ENCODE results near the gene SLAMF7.

DNA sequence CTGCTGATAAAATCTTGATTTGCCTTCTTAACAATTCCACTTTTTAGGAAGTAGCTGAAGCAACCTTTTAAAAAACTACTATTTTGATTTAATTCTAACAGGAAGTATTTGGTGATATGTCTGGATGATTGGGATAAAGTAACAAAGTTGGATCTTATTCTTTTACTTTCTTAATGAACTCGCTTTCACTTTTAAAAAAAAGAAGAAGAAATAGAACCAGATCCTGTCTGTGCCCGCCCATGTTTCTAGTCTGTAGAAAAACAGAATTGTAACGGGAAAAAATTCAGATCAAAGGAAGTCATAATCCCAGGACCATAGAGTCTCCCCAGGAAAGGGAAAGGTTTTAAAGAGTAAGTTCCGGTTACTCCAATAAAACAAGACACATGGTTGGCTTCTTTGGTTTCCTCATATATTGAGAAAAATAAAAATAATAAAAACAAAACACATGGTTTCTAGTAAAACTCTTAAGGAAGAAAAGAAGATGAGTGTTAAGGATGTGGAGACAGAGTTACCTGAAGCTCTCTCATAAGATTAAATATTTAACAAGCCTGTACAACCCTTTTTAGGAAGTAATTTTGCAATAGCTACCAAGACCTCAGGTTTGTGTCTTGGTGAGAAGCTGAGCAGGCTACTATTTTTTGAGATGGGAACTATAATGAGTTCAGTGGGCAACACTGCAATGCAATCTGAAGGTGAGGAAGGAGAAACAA is 32.4 kb upstream of the SLAMF7 start:
- TF ChIP-seq POLR2A (IDR thresholded peaks at IDR 0.05; ENCODE audit: low read length): no peak
- no peak for TF ChIP-seq GATA1 (IDR thresholded peaks at IDR 0.05; ENCODE audit: low read depth, low read length)

All from erythroblast (primary cell).